K562 (cell line): ENCODE results near the gene FBXO10. TPM values are rescaled to one million over a fixed set of nuclear protein-coding genes. Genes with fewer than 3 reads are reported as not detected.
A peak's percentile ranks its signal among the peaks of the same experiment; 100 is the strongest.

Source experiments
- ATAC-seq: fragments of 200-7000 bp; cut with Tn5 transposase; 3 replicates; pipeline ENCODE4 v1.9.1; 2020; ENCODE audit warnings: moderate library complexity
- BruUV-seq: library from RNA; stranded (reverse); fragments of 400-500 nt; replicated peaks from 2 replicates; lab custom pipeline; 2021; lab: Mats Ljungman, UMichigan
- CTCF ChIA-PET: fragments of 300-600 bp; formaldehyde crosslinking; extraction: SDS; loops from one replicate; lab custom pipeline; 2021; ENCODE audit warnings: low intra/inter-chr PET ratio; lab: Yijun Ruan, JAX
- POLR2A ChIA-PET: fragments of 300-600, 350-650 bp; sonication (Branson Sonifier 250); formaldehyde crosslinking; extraction: SDS; loops from one replicate; lab custom pipeline; 2021; ENCODE audit warnings: antibody characterized with exemption, inconsistent platforms; lab: Yijun Ruan, JAX
- DNase-seq, 4 experiments: peaks; one replicate each; pipeline versions ENCODE4 v3.0.0 to v3.0.0-alpha.2; 2011 to 2018; ENCODE audit warnings: low spot score in 3 of 4, mixed read lengths in 3 of 4; ENCODE audit errors: extremely low read depth in 1 of 4
- FAIRE-seq: peaks from 2 replicates; lab custom pipeline; 2011; peaks lifted over from hg19 to GRCh38; lab: Jason Lieb, UNC
- H2AFZ ChIP-seq: 2 replicates; pipeline ENCODE4 v1.6.0; 2011; ENCODE audit warnings: low read depth, low read length, control low read depth, inconsistent platforms
- H3K27ac ChIP-seq: fragments of 200-600 bp; 3 replicates; pipeline ENCODE4 v1.8.0; 2011; ENCODE audit warnings: low read depth, mild to moderate bottlenecking, control low read depth, inconsistent platforms, low read length, moderate library complexity, mixed read lengths; ENCODE audit errors: extremely low read depth
- H3K27me3 ChIP-seq, 2 experiments: fragments of 300-600 bp in 1 of 2; 2 replicates in 1 of 2; 3 replicates in 1 of 2; pipeline versions ENCODE4 v1.6.0 to v1.8.0; 2011; ENCODE audit warnings: inconsistent platforms in 2 of 2, low read length in 2 of 2, mild to moderate bottlenecking in 1 of 2, mixed read lengths in 1 of 2, moderate library complexity in 1 of 2; ENCODE audit not compliant: control insufficient read depth in 2 of 2, insufficient read depth in 2 of 2
- H3K36me3 ChIP-seq: fragments of 300-600 bp; 3 replicates; pipeline ENCODE4 v1.8.0; 2011; ENCODE audit warnings: mild to moderate bottlenecking, low read length, inconsistent platforms; ENCODE audit not compliant: control insufficient read depth, insufficient read depth
- H3K4me1 ChIP-seq, 2 experiments: fragments of 200-600 bp in 1 of 2; replicated peaks in 1 of 2; 2 replicates in 1 of 2; 3 replicates in 1 of 2; pipeline versions ENCODE4 v1.5.1 to v1.8.0; 2011; ENCODE audit warnings: inconsistent platforms in 2 of 2, low read length in 2 of 2, mild to moderate bottlenecking in 1 of 2, mixed read lengths in 1 of 2, moderate library complexity in 1 of 2; ENCODE audit not compliant: control insufficient read depth in 2 of 2, insufficient read depth in 2 of 2
- H3K4me2 ChIP-seq: 2 replicates; pipeline ENCODE4 v1.6.1; 2011; ENCODE audit warnings: low read length, control low read depth, inconsistent platforms, mixed read lengths; ENCODE audit not compliant: insufficient read depth
- H3K4me3 ChIP-seq: fragments of 200-600 bp; sonication (generic), shearing (Covaris generic); 2 replicates; pipeline ENCODE4 v1.5.1; 2016; ENCODE audit warnings: control low read depth, inconsistent platforms
- H3K79me2 ChIP-seq: fragments of 200-600 bp; 3 replicates; pipeline ENCODE4 v1.8.0; 2011; ENCODE audit warnings: low read length, inconsistent platforms; ENCODE audit not compliant: control insufficient read depth, insufficient read depth
- H3K9ac ChIP-seq, 2 experiments: 2 replicates each; pipeline versions ENCODE4 v1.6.0 to v1.6.1; 2011; ENCODE audit warnings: low read depth in 2 of 2, low read length in 2 of 2, control low read depth in 1 of 2, inconsistent platforms in 1 of 2, mild to moderate bottlenecking in 1 of 2, mixed read lengths in 1 of 2; ENCODE audit not compliant: insufficient read depth in 1 of 2
- H3K9me1 ChIP-seq: one replicate; pipeline ENCODE4 v1.6.0; 2011; ENCODE audit warnings: inconsistent platforms, mild to moderate bottlenecking, low read length, moderate library complexity; ENCODE audit not compliant: control insufficient read depth, insufficient read depth
- H3K9me3 ChIP-seq: replicated peaks from 2 replicates; pipeline ENCODE4 v1.5.1; 2011; ENCODE audit warnings: low read depth, low read length, inconsistent platforms; ENCODE audit not compliant: control insufficient read depth, insufficient read depth
- H4K20me1 ChIP-seq: replicated peaks from 2 replicates; pipeline ENCODE4 v1.6.1; 2011; ENCODE audit warnings: low read length, inconsistent platforms, mixed read lengths; ENCODE audit not compliant: control insufficient read depth, insufficient read depth
- CREM ChIP-seq: IDR thresholded peaks from 2 replicates; pipeline ENCODE4 v1.6.1; 2014; ENCODE audit warnings: antibody characterized with exemption, low read depth
- NR2F6 ChIP-seq: fragments of 450-650 bp; formaldehyde crosslinking; IDR thresholded peaks from 2 replicates; pipeline ENCODE4 v1.4.0; 2020; ENCODE audit warnings: mild to moderate bottlenecking
- PML ChIP-seq: IDR thresholded peaks from 2 replicates; pipeline ENCODE4 v1.6.1; 2012; ENCODE audit warnings: low read length, inconsistent platforms
- POLR2A ChIP-seq: fragments of 450-650 bp; conservative IDR thresholded peaks from 2 replicates; pipeline ENCODE4 v1.6.1; 2016
- WGBS: fragments of 100-300 bp; shearing (Covaris generic); methylation state at CpG from one replicate; pipeline ENCODE4 v1.1.6; 2016; ENCODE audit warnings: low coverage, mixed read lengths; ENCODE audit not compliant: insufficient coverage; ENCODE audit errors: missing lambda C conversion rate; 5-methylcytosine and 5-hydroxymethylcytosine counted together
- in situ Hi-C: fragments of 300-500 bp; cut with MboI; formaldehyde crosslinking; loops from 4 replicates; pipeline ENCODE4 v1.15.0; 2018; ENCODE audit warnings: inconsistent platforms, mixed read lengths
- intact Hi-C: fragments of 100-400 bp; cut with micrococcal nuclease; formaldehyde crosslinking; loops from 2 replicates; pipeline ENCODE4 v1.14.2; 2022
- polyA plus RNA-seq, 8 experiments: library from polyadenylated mRNA; depleted of rRNA in 4 of 8; stranded (reverse) in 5 of 8; unstranded in 3 of 8; fragments of >200 nt; fragmentation: Nextera tagmentation in 2 of 8; fragmentation: Illumina TruSeq in 1 of 8; extraction: Ambion mirVana in 2 of 8; extraction: Trizol in 1 of 8; gene quantifications; 2 replicates each; pipeline versions ENCODE4 v1.2.1 to v1.2.3, GENCODE V29; 2011 to 2014; ENCODE audit warnings: inconsistent platforms in 1 of 8, missing spikeins in 1 of 8
- total RNA-seq, 7 experiments: library from RNA; depleted of rRNA in 6 of 7; stranded (reverse); fragments of >200 nt in 6 of 7; fragmentation: Illumina TruSeq in 2 of 7; extraction: Trizol in 2 of 7; gene quantifications; 2 replicates each; pipeline versions ENCODE4 v1.2.1 to v1.2.3, GENCODE V29; 2011 to 2021; ENCODE audit warnings: low replicate concordance in 1 of 7
- TF ChIP-seq, protein P1 (sequence below): sonication (generic); formaldehyde crosslinking; IDR thresholded peaks from 2 replicates; pipeline ENCODE4 v1.8.1; 2023; ENCODE audit warnings: mild to moderate bottlenecking, missing genetic modification reagents

The FBXO10 gene
- total and polyA plus RNA-seq, 9 of the 15 experiments (the other 6 are each of a cell fraction or from before 2014, with no cell fraction given): 0.84 to 9.9 (median 6.0) TPM

DNA sequence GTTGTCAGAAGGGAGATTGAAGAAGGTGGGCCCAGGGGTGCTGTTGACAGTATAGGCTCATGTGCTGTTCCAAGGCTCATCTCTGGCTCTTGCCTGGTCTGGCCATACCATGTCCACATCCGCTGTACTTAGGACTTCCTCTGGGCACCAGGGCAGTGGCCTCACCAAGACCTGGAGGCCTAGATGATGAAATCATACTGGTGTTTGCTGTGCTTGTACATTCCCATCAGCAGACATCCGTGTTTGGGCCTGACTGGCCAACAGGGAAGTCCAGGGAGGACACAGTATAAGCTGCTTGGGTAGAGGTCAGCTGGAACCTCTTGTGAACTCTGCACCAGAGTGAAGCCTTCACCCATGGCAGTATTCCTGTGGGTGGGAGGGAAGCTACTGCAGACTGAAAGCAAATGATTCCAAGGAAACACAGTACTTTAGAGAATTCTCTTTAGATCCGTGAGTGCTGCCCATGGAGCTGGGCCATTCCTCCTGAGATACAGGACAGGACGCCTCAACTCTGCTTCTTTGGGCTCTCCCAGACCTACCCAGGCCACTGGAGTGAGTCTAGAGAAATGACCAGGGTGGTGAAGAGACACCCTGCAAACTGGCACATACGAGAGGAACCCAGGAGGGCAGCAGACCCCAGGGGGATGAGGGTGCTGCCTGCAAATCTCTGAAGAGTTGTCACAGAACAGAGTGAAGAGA is 67.9 kb downstream of the FBXO10 start:
- BruUV-seq: no TSS peak
- ChIA-PET CTCF (no interaction called here), POLR2A (interaction anchor here (0.6 to 1.6 kb wide), 11 partner anchors 10 to 717 kb away, joined by 3 to 6 read pairs (median 3); no protein-coding TSS in a partner anchor)
- Histone ChIP-seq H3K27ac (no peak overlapping the region), H3K4me3 (no peak overlapping the region), H4K20me1 (peaks cover 11% of the 10 kb centered on the region; the same call in 1 of the 2 replicates), H3K9ac (peak overlapping the region in 1 of 2 experiments; percentile 4; a peak in 1 of 4 replicates), H3K36me3 (peaks cover 58% of the 10 kb centered on the region), H3K9me3 (no peaks in the 10 kb centered on the region), H3K27me3 (no peaks in the 10 kb centered on the region), H3K4me1 (peaks cover 4 to 5% of the 10 kb centered on the region in 2 experiments; a peak in 2 of 5 replicates), H3K9me1 (peaks cover 3% of the 10 kb centered on the region), H2AFZ (no peak overlapping the region), H3K4me2 (no peak overlapping the region), H3K79me2 (no peaks in the 10 kb centered on the region)
- ATAC-seq: no peak
- no peak for DNase-seq
- no peak for FAIRE-seq
- TF ChIP-seq POLR2A (peak; percentile 33; the same call in 1 of the 2 replicates), NR2F6 (CRISPR knock-in tag) (no peak)
- whole genome bisulfite sequencing: 76% methylated on average over 5 of the region's 5 CpGs
- intact Hi-C loops (no loop called here), in situ Hi-C loops (no loop called here)

DNA sequence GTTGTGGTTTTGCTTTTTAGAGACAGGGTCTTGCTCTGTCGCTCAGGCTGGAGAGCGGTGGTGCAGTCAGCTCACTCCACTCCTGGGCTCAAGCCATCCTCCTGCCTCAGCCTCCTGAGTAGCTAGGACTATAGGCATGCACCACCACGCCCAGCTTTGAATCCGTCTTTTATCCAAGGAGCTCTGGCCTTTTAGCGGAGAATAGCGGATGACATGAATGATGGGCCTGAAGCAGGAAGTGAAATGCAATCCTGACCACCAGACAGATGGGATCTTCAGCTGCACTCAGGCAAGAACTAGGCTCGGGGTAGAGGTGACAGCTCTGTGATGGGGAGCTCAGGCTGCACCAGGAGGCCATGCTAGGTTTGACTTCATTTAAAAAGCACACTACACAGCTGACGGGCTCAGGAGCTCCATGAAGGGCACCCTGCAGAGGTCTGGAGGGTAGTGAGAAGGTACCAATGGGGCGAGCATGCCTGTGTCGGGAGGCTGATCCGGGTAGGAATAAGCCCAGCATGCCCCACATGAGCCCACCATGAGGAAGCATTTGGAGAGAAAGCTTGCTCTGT is 68.5 kb downstream of the FBXO10 start:
- in situ Hi-C loops: no loop called here
- H3K4me3 ChIP-seq: no peak overlapping the region
- H3K27me3 ChIP-seq: no peaks in the 10 kb centered on the region
- CTCF ChIA-PET: no interaction called here
- POLR2A ChIA-PET: interaction anchor here (0.6 to 1.1 kb wide), 5 partner anchors 10 to 29 kb away, joined by 3 read pairs; no protein-coding TSS in a partner anchor
- no peak for DNase-seq
- peaks cover 3% of the 10 kb centered on the region for H3K9me1 ChIP-seq
- H3K79me2 ChIP-seq: no peaks in the 10 kb centered on the region
- TF ChIP-seq, protein P1, sequence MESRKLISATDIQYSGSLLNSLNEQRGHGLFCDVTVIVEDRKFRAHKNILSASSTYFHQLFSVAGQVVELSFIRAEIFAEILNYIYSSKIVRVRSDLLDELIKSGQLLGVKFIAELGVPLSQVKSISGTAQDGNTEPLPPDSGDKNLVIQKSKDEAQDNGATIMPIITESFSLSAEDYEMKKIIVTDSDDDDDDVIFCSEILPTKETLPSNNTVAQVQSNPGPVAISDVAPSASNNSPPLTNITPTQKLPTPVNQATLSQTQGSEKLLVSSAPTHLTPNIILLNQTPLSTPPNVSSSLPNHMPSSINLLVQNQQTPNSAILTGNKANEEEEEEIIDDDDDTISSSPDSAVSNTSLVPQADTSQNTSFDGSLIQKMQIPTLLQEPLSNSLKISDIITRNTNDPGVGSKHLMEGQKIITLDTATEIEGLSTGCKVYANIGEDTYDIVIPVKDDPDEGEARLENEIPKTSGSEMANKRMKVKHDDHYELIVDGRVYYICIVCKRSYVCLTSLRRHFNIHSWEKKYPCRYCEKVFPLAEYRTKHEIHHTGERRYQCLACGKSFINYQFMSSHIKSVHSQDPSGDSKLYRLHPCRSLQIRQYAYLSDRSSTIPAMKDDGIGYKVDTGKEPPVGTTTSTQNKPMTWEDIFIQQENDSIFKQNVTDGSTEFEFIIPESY (CRISPR knock-in tag): peak; percentile 83
- TF ChIP-seq CREM (no peak), PML (0 out of 2 replicates have a peak, but pooled peaks have one; percentile 16)
- no peak overlapping the region for H3K27ac ChIP-seq
- no peak overlapping the region for H3K4me2 ChIP-seq
- H3K36me3 ChIP-seq: peaks cover 64% of the 10 kb centered on the region
- intact Hi-C loops: no loop called here
- 92% methylated on average over 11 of the region's 11 CpGs for WGBS
- FAIRE-seq: no peak
- H2AFZ ChIP-seq: no peak overlapping the region
- H3K4me1 ChIP-seq: peaks cover 4 to 5% of the 10 kb centered on the region in 2 experiments; a peak in 2 of 5 replicates
- no peaks in the 10 kb centered on the region for H3K9me3 ChIP-seq
- H3K9ac ChIP-seq: peak overlapping the region in 1 of 2 experiments; percentile 4; a peak in 1 of 4 replicates
- BruUV-seq: no TSS peak
- ATAC-seq: no peak
- H4K20me1 ChIP-seq: peaks cover 11% of the 10 kb centered on the region; the same call in 1 of the 2 replicates
